HK-2 (cell line): ENCODE results near the gene FBXO15.

ENCODE experiments used
- DNase-seq: peaks from one replicate; pipeline ENCODE4 v3.0.0-alpha.2; 2018; ENCODE audit not compliant: unreplicated experiment

FBXO15 gene

GRCh38 chr18:74153793-74154192, 6.2 kb upstream of the FBXO15 start:
- no peak for DNase-seq

- no peak for DNase-seq
These were observed 5.7 kb upstream of the FBXO15 start for GRCh38 chr18:74153377-74153776.

- DNase-seq = no peak
These were observed 5.2 kb upstream of the FBXO15 start for GRCh38 chr18:74152857-74153256.

GRCh38 chr18:74152270-74152669, 4.6 kb upstream of the FBXO15 start:
- DNase-seq = no peak

GRCh38 chr18:74149878-74150277, 2.2 kb upstream of the FBXO15 start:
- no peak for DNase-seq

- no peak for DNase-seq
These were observed 973 bp upstream of the FBXO15 start for GRCh38 chr18:74148543-74149070.

- DNase-seq = no peak
These were observed 199 bp downstream of the FBXO15 start for GRCh38 chr18:74147491-74147778.

- no peak for DNase-seq
These were observed 878 bp downstream of the FBXO15 start for GRCh38 chr18:74146756-74147155.

GRCh38 chr18:74142252-74142651, 5.4 kb downstream of the FBXO15 start:
- no peak for DNase-seq

- no peak for DNase-seq
These were observed 6.0 kb downstream of the FBXO15 start for GRCh38 chr18:74141667-74142066.

- DNase-seq = no peak
These were observed 7.1 kb downstream of the FBXO15 start for GRCh38 chr18:74140582-74140981.

GRCh38 chr18:74139888-74140287, 7.7 kb downstream of the FBXO15 start:
- DNase-seq = no peak

- no peak for DNase-seq
These were observed 8.2 kb downstream of the FBXO15 start for GRCh38 chr18:74139411-74139810.

GRCh38 chr18:74137920-74138538, 9.6 kb downstream of the FBXO15 start:
- no peak for DNase-seq

- no peak for DNase-seq
These were observed 15.4 kb downstream of the FBXO15 start for GRCh38 chr18:74132201-74132600.

- no peak for DNase-seq
These were observed 16.5 kb downstream of the FBXO15 start for GRCh38 chr18:74131124-74131523.

- no peak for DNase-seq
These were observed 19.5 kb downstream of the FBXO15 start for GRCh38 chr18:74128159-74128558.

- DNase-seq = no peak
These were observed 20.7 kb downstream of the FBXO15 start for GRCh38 chr18:74126684-74127655.

GRCh38 chr18:74124642-74125041, 23.0 kb downstream of the FBXO15 start:
- no peak for DNase-seq

- no peak for DNase-seq
These were observed 24.4 kb downstream of the FBXO15 start for GRCh38 chr18:74123200-74123599.

- no peak for DNase-seq
These were observed 30.7 kb downstream of the FBXO15 start for GRCh38 chr18:74116633-74117554.

GRCh38 chr18:74115046-74115445, 32.6 kb downstream of the FBXO15 start:
- no peak for DNase-seq
